ENCODE data around the gene DISP1. TPM values are rescaled to one million over a fixed set of nuclear protein-coding genes. Genes with fewer than 3 reads are reported as not detected.

The DISP1 gene
- total RNA-seq, 1 experiment from 2014 or later: 1.8 TPM

- H3K4me3 ChIP-seq: no peak overlapping the region
- no peak for DNase-seq
- no peaks in the 10 kb centered on the region for H3K27me3 ChIP-seq
- H3K9me3 ChIP-seq: no peaks in the 10 kb centered on the region
- no peaks in the 10 kb centered on the region for H3K36me3 ChIP-seq
Observed at GRCh38 chr1:222788402-222789156, 26.3 kb upstream of the DISP1 start.

GRCh38 chr1:222790115-222790514 is 24.7 kb upstream of the DISP1 start:
- DNase-seq: no peak
- Histone ChIP-seq H3K36me3 (no peaks in the 10 kb centered on the region), H3K27me3 (no peaks in the 10 kb centered on the region), H3K9me3 (no peaks in the 10 kb centered on the region), H3K4me3 (no peak overlapping the region)

GRCh38 chr1:222790520-222790919 is 24.3 kb upstream of the DISP1 start:
- no peaks in the 10 kb centered on the region for H3K36me3 ChIP-seq
- DNase-seq: no peak

GRCh38 chr1:222791006-222791710 is 23.7 kb upstream of the DISP1 start:
- DNase-seq: peak; percentile 69
- no peak overlapping the region for H3K4me3 ChIP-seq
- no peaks in the 10 kb centered on the region for H3K36me3 ChIP-seq
- H3K9me3 ChIP-seq: no peaks in the 10 kb centered on the region
- H3K27me3 ChIP-seq: no peaks in the 10 kb centered on the region

More at GRCh38 chr1:222790520-222790919, 24.3 kb upstream of the DISP1 start:
- Histone ChIP-seq H3K27me3 (no peaks in the 10 kb centered on the region), H3K4me3 (no peak overlapping the region), H3K9me3 (no peaks in the 10 kb centered on the region)

GRCh38 chr1:222792744-222793143 is 22.1 kb upstream of the DISP1 start:
- H3K36me3 ChIP-seq: no peaks in the 10 kb centered on the region
- no peak for DNase-seq
- no peaks in the 10 kb centered on the region for H3K27me3 ChIP-seq
- H3K4me3 ChIP-seq: no peak overlapping the region
- no peaks in the 10 kb centered on the region for H3K9me3 ChIP-seq

- DNase-seq: no peak
- H3K36me3 ChIP-seq: no peaks in the 10 kb centered on the region
- no peaks in the 10 kb centered on the region for H3K9me3 ChIP-seq
- no peak overlapping the region for H3K4me3 ChIP-seq
- no peaks in the 10 kb centered on the region for H3K27me3 ChIP-seq
Observed at GRCh38 chr1:222794656-222795474, 20.0 kb upstream of the DISP1 start.

GRCh38 chr1:222798116-222798515 is 16.7 kb upstream of the DISP1 start:
- peak; percentile 42 for DNase-seq

GRCh38 chr1:222798975-222799374 is 15.9 kb upstream of the DISP1 start:
- Histone ChIP-seq H3K4me3 (no peak overlapping the region), H3K36me3 (no peaks in the 10 kb centered on the region), H3K27me3 (no peaks in the 10 kb centered on the region), H3K9me3 (no peaks in the 10 kb centered on the region)
- no peak for DNase-seq

More at GRCh38 chr1:222798116-222798515, 16.7 kb upstream of the DISP1 start:
- H3K4me3 ChIP-seq: no peak overlapping the region
- H3K27me3 ChIP-seq: no peaks in the 10 kb centered on the region
- no peaks in the 10 kb centered on the region for H3K36me3 ChIP-seq
- H3K9me3 ChIP-seq: no peaks in the 10 kb centered on the region

- H3K4me3 ChIP-seq: no peak overlapping the region
- no peaks in the 10 kb centered on the region for H3K36me3 ChIP-seq
- no peaks in the 10 kb centered on the region for H3K27me3 ChIP-seq
- no peak for DNase-seq
- H3K9me3 ChIP-seq: no peaks in the 10 kb centered on the region
Observed at GRCh38 chr1:222801067-222801466, 13.8 kb upstream of the DISP1 start.

GRCh38 chr1:222811671-222812070 is 3.2 kb upstream of the DISP1 start:
- DNase-seq: no peak
- Histone ChIP-seq H3K9me3 (no peaks in the 10 kb centered on the region), H3K36me3 (no peaks in the 10 kb centered on the region), H3K4me3 (no peak overlapping the region), H3K27me3 (no peaks in the 10 kb centered on the region)

- Histone ChIP-seq H3K36me3 (no peaks in the 10 kb centered on the region; the same call in 1 of the 2 replicates), H3K4me3 (peak overlapping the region; percentile 93), H3K9me3 (peaks cover 2% of the 10 kb centered on the region; the same call in 1 of the 2 replicates), H3K27me3 (no peaks in the 10 kb centered on the region)
- no peak for DNase-seq
Observed at GRCh38 chr1:222813866-222814535, 838 bp upstream of the DISP1 start.

- H3K9me3 ChIP-seq: peaks cover 2% of the 10 kb centered on the region; the same call in 1 of the 2 replicates
- no peak for DNase-seq
- H3K4me3 ChIP-seq: peak overlapping the region; percentile 93
- H3K27me3 ChIP-seq: no peaks in the 10 kb centered on the region
- no peaks in the 10 kb centered on the region; the same call in 1 of the 2 replicates for H3K36me3 ChIP-seq
Observed at GRCh38 chr1:222815440-222815765, 564 bp downstream of the DISP1 start.

GRCh38 chr1:222817529-222817928 is 2.7 kb downstream of the DISP1 start:
- no peaks in the 10 kb centered on the region for H3K27me3 ChIP-seq
- peak; percentile 88 for DNase-seq
- no peak overlapping the region for H3K4me3 ChIP-seq
- peaks cover 2% of the 10 kb centered on the region; the same call in 1 of the 2 replicates for H3K9me3 ChIP-seq
- H3K36me3 ChIP-seq: no peaks in the 10 kb centered on the region; the same call in 1 of the 2 replicates

- no peak for DNase-seq
- H3K36me3 ChIP-seq: no peaks in the 10 kb centered on the region; the same call in 1 of the 2 replicates
- no peak overlapping the region for H3K4me3 ChIP-seq
Observed at GRCh38 chr1:222818171-222818570, 3.3 kb downstream of the DISP1 start.

GRCh38 chr1:222820171-222820712 is 5.4 kb downstream of the DISP1 start:
- Histone ChIP-seq H3K4me3 (no peak overlapping the region), H3K9me3 (peaks cover 2% of the 10 kb centered on the region; the same call in 1 of the 2 replicates), H3K27me3 (no peaks in the 10 kb centered on the region), H3K36me3 (no peaks in the 10 kb centered on the region; the same call in 1 of the 2 replicates)
- DNase-seq: no peak

More at GRCh38 chr1:222818171-222818570, 3.3 kb downstream of the DISP1 start:
- Histone ChIP-seq H3K27me3 (no peaks in the 10 kb centered on the region), H3K9me3 (peaks cover 2% of the 10 kb centered on the region; the same call in 1 of the 2 replicates)

GRCh38 chr1:222821239-222821638 is 6.4 kb downstream of the DISP1 start:
- Histone ChIP-seq H3K36me3 (no peaks in the 10 kb centered on the region; the same call in 1 of the 2 replicates), H3K4me3 (no peak overlapping the region), H3K27me3 (no peaks in the 10 kb centered on the region), H3K9me3 (peaks cover 2% of the 10 kb centered on the region; the same call in 1 of the 2 replicates)
- no peak for DNase-seq

All from MG63 (cell line).